ENCODE data around the gene ITGB1. TPM values are rescaled to one million over a fixed set of nuclear protein-coding genes. Genes with fewer than 3 reads are reported as not detected.

Gene ITGB1
- total RNA-seq, 3 donors from 2014 or later (not counting 1 experiment from before 2014, with no cell fraction given), result 175 to 280 (median 202) TPM

GRCh38 chr10:32931593-32931992 is 26.4 kb downstream of the ITGB1 start:
- Histone ChIP-seq H3K36me3 (ENCODE audit: control insufficient read depth, insufficient read depth, low read length) (peaks cover 66% of the 10 kb centered on the region), H3K4me3 (ENCODE audit: low read length) (no peak overlapping the region), H3K27me3 (ENCODE audit: control insufficient read depth, insufficient read depth, low read length) (no peaks in the 10 kb centered on the region), H3K9me3 (ENCODE audit: control insufficient read depth, insufficient read depth, low read length) (no peaks in the 10 kb centered on the region), H3K4me1 (ENCODE audit: control insufficient read depth, insufficient read depth, low read length) (peaks cover 3% of the 10 kb centered on the region), H3K27ac (ENCODE audit: low read length) (no peak overlapping the region)
- Mint-ChIP-seq H3K27me3 (ENCODE audit: low read depth in 2 of 2) (no peaks in the 10 kb centered on the region), H3K9me3 (peaks cover 0 to under 1% of the 10 kb centered on the region in 2 donors), H3K4me3 (no peak overlapping the region), H3K4me1 (peaks cover 34 to 43% of the 10 kb centered on the region in 2 donors), H3K36me3 (peaks cover 11% of the 10 kb centered on the region), H3K27ac (peak overlapping the region; percentile 32 to 67)
- DNase-seq, result no peak
- no peak for ATAC-seq
- TF ChIP-seq CTCF (IDR thresholded peaks at IDR 0.05), result no peak
- intact Hi-C loops (cut with micrococcal nuclease), result no loop called here
- 36% methylated on average over 1 of the region's 1 CpG for WGBS (ENCODE audit: insufficient coverage)

GRCh38 chr10:32930036-32930435 is 28.0 kb downstream of the ITGB1 start:
- peak overlapping the region in 1 of 2 donors; percentile 58 for H3K27ac Mint-ChIP-seq
- Histone ChIP-seq H3K4me3 (ENCODE audit: low read length) (no peak overlapping the region), H3K9me3 (ENCODE audit: control insufficient read depth, insufficient read depth, low read length) (no peaks in the 10 kb centered on the region), H3K4me1 (ENCODE audit: control insufficient read depth, insufficient read depth, low read length) (peaks cover 3% of the 10 kb centered on the region), H3K27ac (ENCODE audit: low read length) (no peak overlapping the region), H3K27me3 (ENCODE audit: control insufficient read depth, insufficient read depth, low read length) (no peaks in the 10 kb centered on the region), H3K36me3 (ENCODE audit: control insufficient read depth, insufficient read depth, low read length) (peaks cover 74% of the 10 kb centered on the region)
- ATAC-seq, result no peak
- peaks cover 30 to 38% of the 10 kb centered on the region in 2 donors for H3K4me1 Mint-ChIP-seq
- H3K27me3 Mint-ChIP-seq (ENCODE audit: low read depth in 2 of 2), result no peaks in the 10 kb centered on the region
- TF ChIP-seq CTCF (IDR thresholded peaks at IDR 0.05), result no peak
- DNase-seq, result no peak
- peaks cover 22% of the 10 kb centered on the region for H3K36me3 Mint-ChIP-seq
- peaks cover 0 to 3% of the 10 kb centered on the region in 2 donors for H3K9me3 Mint-ChIP-seq
- intact Hi-C loops (cut with micrococcal nuclease), result no loop called here
- H3K4me3 Mint-ChIP-seq, result peak overlapping the region; percentile 30

GRCh38 chr10:32929634-32930033 is 28.4 kb downstream of the ITGB1 start:
- peaks cover 73% of the 10 kb centered on the region for H3K36me3 ChIP-seq (ENCODE audit: control insufficient read depth, insufficient read depth, low read length)
- H3K4me1 Mint-ChIP-seq, result peaks cover 26 to 34% of the 10 kb centered on the region in 2 donors
- TF ChIP-seq CTCF (IDR thresholded peaks at IDR 0.05), result no peak
- peaks cover 3% of the 10 kb centered on the region for H3K4me1 ChIP-seq (ENCODE audit: control insufficient read depth, insufficient read depth, low read length)
- H3K27me3 Mint-ChIP-seq (ENCODE audit: low read depth in 2 of 2), result no peaks in the 10 kb centered on the region
- ATAC-seq (no peak), DNase-seq (peak in 1 of 2 donors; percentile 51)
- no peaks in the 10 kb centered on the region for H3K27me3 ChIP-seq (ENCODE audit: control insufficient read depth, insufficient read depth, low read length)
- H3K27ac Mint-ChIP-seq, result peak overlapping the region in 1 of 2 donors; percentile 58
- H3K9me3 Mint-ChIP-seq, result peaks cover 0 to 3% of the 10 kb centered on the region in 2 donors
- peak overlapping the region; percentile 30 for H3K4me3 Mint-ChIP-seq
- H3K4me3 ChIP-seq (ENCODE audit: low read length), result no peak overlapping the region
- H3K36me3 Mint-ChIP-seq, result peaks cover 22% of the 10 kb centered on the region
- intact Hi-C loops (cut with micrococcal nuclease), result no loop called here
- no peak overlapping the region for H3K27ac ChIP-seq (ENCODE audit: low read length)
- 81% methylated on average over 5 of the region's 6 CpGs for WGBS (ENCODE audit: insufficient coverage)
- H3K9me3 ChIP-seq (ENCODE audit: control insufficient read depth, insufficient read depth, low read length), result no peaks in the 10 kb centered on the region

GRCh38 chr10:32927750-32928149 is 30.3 kb downstream of the ITGB1 start:
- intact Hi-C loops (cut with micrococcal nuclease), result no loop called here
- H3K36me3 ChIP-seq (ENCODE audit: control insufficient read depth, insufficient read depth, low read length), result peaks cover 72% of the 10 kb centered on the region
- Mint-ChIP-seq H3K9me3 (peaks cover 0 to 3% of the 10 kb centered on the region in 2 donors), H3K27me3 (ENCODE audit: low read depth in 2 of 2) (no peaks in the 10 kb centered on the region), H3K4me3 (no peak overlapping the region), H3K4me1 (peaks cover 34 to 44% of the 10 kb centered on the region in 2 donors), H3K36me3 (peaks cover 22% of the 10 kb centered on the region), H3K27ac (peak overlapping the region in 1 of 2 donors; percentile 34)
- no peak overlapping the region for H3K27ac ChIP-seq (ENCODE audit: low read length)
- no peak for DNase-seq
- H3K9me3 ChIP-seq (ENCODE audit: control insufficient read depth, insufficient read depth, low read length), result no peaks in the 10 kb centered on the region
- 100% methylated on average over 2 of the region's 3 CpGs for WGBS (ENCODE audit: insufficient coverage)
- no peak for ATAC-seq
- peaks cover 3% of the 10 kb centered on the region for H3K4me1 ChIP-seq (ENCODE audit: control insufficient read depth, insufficient read depth, low read length)
- H3K27me3 ChIP-seq (ENCODE audit: control insufficient read depth, insufficient read depth, low read length), result no peaks in the 10 kb centered on the region
- no peak overlapping the region for H3K4me3 ChIP-seq (ENCODE audit: low read length)
- no peak for TF ChIP-seq CTCF (IDR thresholded peaks at IDR 0.05)
